ENCODE results near the gene CDC42BPG. TPM values are rescaled to one million over a fixed set of nuclear protein-coding genes. Genes with fewer than 3 reads are reported as not detected.

The CDC42BPG gene
- polyA plus RNA-seq, 1 donor from 2014 or later = not detected

DNA sequence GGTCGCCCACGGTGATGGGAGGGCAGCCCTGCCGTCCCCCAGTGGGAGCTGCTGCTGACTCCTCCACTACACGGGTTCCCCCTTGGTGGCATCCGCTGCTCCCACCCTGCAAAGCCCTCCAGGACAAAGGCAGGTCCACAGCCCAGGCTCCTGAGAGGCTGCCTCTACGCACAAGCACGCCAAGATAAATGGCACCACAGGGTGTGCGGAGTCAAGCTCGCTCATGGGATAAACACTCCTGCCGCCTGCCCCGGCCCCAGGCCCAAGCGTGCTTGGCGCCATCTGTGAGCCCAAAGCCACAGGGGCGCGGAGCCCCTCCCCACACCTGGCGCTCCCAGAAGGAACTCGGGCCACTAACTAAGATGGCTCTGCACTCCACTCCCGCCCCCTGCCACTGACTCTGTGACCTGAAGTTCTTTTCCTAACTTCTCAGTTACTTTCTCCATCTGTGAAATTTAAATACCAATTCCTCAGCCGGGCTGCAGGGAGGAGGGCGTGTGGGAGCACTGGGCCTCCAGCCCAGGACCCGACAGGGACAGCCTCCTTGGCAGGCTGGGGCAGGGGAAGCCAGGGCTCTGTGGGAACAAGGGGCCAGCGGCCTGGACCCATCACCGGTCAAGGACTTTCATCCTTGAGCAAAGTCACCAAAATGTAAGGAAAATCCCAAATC, 19.1 kb upstream of the CDC42BPG start:
- Histone ChIP-seq H3K27ac (ENCODE audit: low read length) (no peak overlapping the region), H2AFZ (ENCODE audit: low read depth, low read length) (no peak overlapping the region), H3K4me3 (ENCODE audit: low read length) (no peak overlapping the region), H3F3A (ENCODE audit: insufficient read depth, low read length, poor library complexity, severe bottlenecking) (no peaks in the 10 kb centered on the region), H4K20me1 (ENCODE audit: insufficient read depth) (no peaks in the 10 kb centered on the region), H3K36me3 (ENCODE audit: insufficient read depth, low read length) (no peaks in the 10 kb centered on the region), H3K9me2 (ENCODE audit: insufficient read depth, low read length) (no peaks in the 10 kb centered on the region), H3K27me3 (ENCODE audit: insufficient read depth, low read depth, low read length) (no peaks in the 10 kb centered on the region), H3K4me2 (ENCODE audit: low read length) (no peak overlapping the region), H3K9ac (ENCODE audit: low read length) (no peak overlapping the region), H3K79me2 (replicated peaks; ENCODE audit: insufficient read depth, low read length) (no peaks in the 10 kb centered on the region), H3K9me3 (ENCODE audit: low read length) (no peaks in the 10 kb centered on the region)
- TF ChIP-seq SMC3 (conservative IDR thresholded peaks at IDR 0.05; ENCODE audit: poor library complexity) = no peak
- TF ChIP-seq TAF1 (IDR thresholded peaks at IDR 0.05; ENCODE audit: low read depth) = no peak
- no peak for TF ChIP-seq MXI1 (conservative IDR thresholded peaks at IDR 0.05; ENCODE audit: poor library complexity, severe bottlenecking)
- TF ChIP-seq, protein P1, sequence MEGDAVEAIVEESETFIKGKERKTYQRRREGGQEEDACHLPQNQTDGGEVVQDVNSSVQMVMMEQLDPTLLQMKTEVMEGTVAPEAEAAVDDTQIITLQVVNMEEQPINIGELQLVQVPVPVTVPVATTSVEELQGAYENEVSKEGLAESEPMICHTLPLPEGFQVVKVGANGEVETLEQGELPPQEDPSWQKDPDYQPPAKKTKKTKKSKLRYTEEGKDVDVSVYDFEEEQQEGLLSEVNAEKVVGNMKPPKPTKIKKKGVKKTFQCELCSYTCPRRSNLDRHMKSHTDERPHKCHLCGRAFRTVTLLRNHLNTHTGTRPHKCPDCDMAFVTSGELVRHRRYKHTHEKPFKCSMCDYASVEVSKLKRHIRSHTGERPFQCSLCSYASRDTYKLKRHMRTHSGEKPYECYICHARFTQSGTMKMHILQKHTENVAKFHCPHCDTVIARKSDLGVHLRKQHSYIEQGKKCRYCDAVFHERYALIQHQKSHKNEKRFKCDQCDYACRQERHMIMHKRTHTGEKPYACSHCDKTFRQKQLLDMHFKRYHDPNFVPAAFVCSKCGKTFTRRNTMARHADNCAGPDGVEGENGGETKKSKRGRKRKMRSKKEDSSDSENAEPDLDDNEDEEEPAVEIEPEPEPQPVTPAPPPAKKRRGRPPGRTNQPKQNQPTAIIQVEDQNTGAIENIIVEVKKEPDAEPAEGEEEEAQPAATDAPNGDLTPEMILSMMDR (IDR thresholded peaks at IDR 0.05; ENCODE audit: poor library complexity, severe bottlenecking) = no peak
- no peak for TF ChIP-seq EZH2 (IDR thresholded peaks at IDR 0.05; ENCODE audit: borderline replicate concordance, insufficient read depth, low read length, poor library complexity, severe bottlenecking)
- no peak for TF ChIP-seq POLR2AphosphoS5 (IDR thresholded peaks at IDR 0.05)
- TF ChIP-seq EP300 (conservative IDR thresholded peaks at IDR 0.05; ENCODE audit: poor library complexity, severe bottlenecking) = no peak

DNA sequence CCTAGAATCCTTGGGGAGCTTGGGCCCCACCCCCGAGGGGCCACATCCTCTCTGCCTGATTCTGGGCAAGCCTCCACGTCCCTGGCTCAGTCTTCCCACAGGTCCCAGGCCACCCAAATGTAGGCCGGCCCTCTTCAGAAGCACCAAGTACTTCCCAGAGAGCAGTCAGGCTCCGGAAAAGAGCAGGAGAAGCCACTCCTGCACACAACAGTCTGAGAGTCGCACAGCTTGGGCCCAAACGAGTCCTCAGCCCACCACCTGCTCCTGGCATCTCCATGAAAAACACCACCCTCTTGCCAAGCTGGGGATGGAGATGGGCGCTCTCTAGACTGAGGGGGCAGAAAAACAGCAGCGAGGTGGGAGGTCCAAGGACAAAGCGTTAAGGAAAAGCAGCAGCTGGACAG, 18.5 kb upstream of the CDC42BPG start:
- Histone ChIP-seq H3K9me2 (ENCODE audit: insufficient read depth, low read length) (no peaks in the 10 kb centered on the region), H3K27ac (ENCODE audit: low read length) (no peak overlapping the region), H3K4me2 (ENCODE audit: low read length) (no peak overlapping the region), H3K27me3 (ENCODE audit: insufficient read depth, low read depth, low read length) (no peaks in the 10 kb centered on the region), H3F3A (ENCODE audit: insufficient read depth, low read length, poor library complexity, severe bottlenecking) (no peaks in the 10 kb centered on the region), H3K9me3 (ENCODE audit: low read length) (no peaks in the 10 kb centered on the region), H3K4me3 (ENCODE audit: low read length) (no peak overlapping the region), H3K36me3 (ENCODE audit: insufficient read depth, low read length) (no peaks in the 10 kb centered on the region), H3K9ac (ENCODE audit: low read length) (no peak overlapping the region), H4K20me1 (ENCODE audit: insufficient read depth) (no peaks in the 10 kb centered on the region), H3K79me2 (replicated peaks; ENCODE audit: insufficient read depth, low read length) (no peaks in the 10 kb centered on the region), H2AFZ (ENCODE audit: low read depth, low read length) (no peak overlapping the region)
- no peak for TF ChIP-seq POLR2AphosphoS5 (IDR thresholded peaks at IDR 0.05)
- no peak for TF ChIP-seq SMC3 (conservative IDR thresholded peaks at IDR 0.05; ENCODE audit: poor library complexity)
- TF ChIP-seq, protein P1 (IDR thresholded peaks at IDR 0.05; ENCODE audit: poor library complexity, severe bottlenecking) = no peak
- no peak for TF ChIP-seq EP300 (conservative IDR thresholded peaks at IDR 0.05; ENCODE audit: poor library complexity, severe bottlenecking)
- no peak for TF ChIP-seq RAD21 (conservative IDR thresholded peaks at IDR 0.05)
- no peak for TF ChIP-seq EZH2 (IDR thresholded peaks at IDR 0.05; ENCODE audit: borderline replicate concordance, insufficient read depth, low read length, poor library complexity, severe bottlenecking)
- TF ChIP-seq MXI1 (conservative IDR thresholded peaks at IDR 0.05; ENCODE audit: poor library complexity, severe bottlenecking) = no peak
- TF ChIP-seq TAF1 (IDR thresholded peaks at IDR 0.05; ENCODE audit: low read depth) = no peak
- TF ChIP-seq, protein P2, sequence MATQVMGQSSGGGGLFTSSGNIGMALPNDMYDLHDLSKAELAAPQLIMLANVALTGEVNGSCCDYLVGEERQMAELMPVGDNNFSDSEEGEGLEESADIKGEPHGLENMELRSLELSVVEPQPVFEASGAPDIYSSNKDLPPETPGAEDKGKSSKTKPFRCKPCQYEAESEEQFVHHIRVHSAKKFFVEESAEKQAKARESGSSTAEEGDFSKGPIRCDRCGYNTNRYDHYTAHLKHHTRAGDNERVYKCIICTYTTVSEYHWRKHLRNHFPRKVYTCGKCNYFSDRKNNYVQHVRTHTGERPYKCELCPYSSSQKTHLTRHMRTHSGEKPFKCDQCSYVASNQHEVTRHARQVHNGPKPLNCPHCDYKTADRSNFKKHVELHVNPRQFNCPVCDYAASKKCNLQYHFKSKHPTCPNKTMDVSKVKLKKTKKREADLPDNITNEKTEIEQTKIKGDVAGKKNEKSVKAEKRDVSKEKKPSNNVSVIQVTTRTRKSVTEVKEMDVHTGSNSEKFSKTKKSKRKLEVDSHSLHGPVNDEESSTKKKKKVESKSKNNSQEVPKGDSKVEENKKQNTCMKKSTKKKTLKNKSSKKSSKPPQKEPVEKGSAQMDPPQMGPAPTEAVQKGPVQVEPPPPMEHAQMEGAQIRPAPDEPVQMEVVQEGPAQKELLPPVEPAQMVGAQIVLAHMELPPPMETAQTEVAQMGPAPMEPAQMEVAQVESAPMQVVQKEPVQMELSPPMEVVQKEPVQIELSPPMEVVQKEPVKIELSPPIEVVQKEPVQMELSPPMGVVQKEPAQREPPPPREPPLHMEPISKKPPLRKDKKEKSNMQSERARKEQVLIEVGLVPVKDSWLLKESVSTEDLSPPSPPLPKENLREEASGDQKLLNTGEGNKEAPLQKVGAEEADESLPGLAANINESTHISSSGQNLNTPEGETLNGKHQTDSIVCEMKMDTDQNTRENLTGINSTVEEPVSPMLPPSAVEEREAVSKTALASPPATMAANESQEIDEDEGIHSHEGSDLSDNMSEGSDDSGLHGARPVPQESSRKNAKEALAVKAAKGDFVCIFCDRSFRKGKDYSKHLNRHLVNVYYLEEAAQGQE (IDR thresholded peaks at IDR 0.05; ENCODE audit: borderline replicate concordance) = no peak
